ENCODE measurements around the gene NSL1.
"Not testable (repeated sequence)": the region's sequence is repeated elsewhere in the genome, so short reads cannot be mapped to it uniquely, and the experiment has no call there.

The NSL1 gene

GRCh38 chr1:212749821-212750535 is 41.6 kb downstream of the NSL1 start:
- DNase-seq (ENCODE audit: low read depth) = no peak

- no peak for DNase-seq (ENCODE audit: low read depth)
Measured at GRCh38 chr1:212746546-212746945, 45.0 kb downstream of the NSL1 start.

GRCh38 chr1:212745303-212745702 is 46.3 kb downstream of the NSL1 start:
- no peak for DNase-seq (ENCODE audit: low read depth)

- DNase-seq (ENCODE audit: low read depth) = no peak
Measured at GRCh38 chr1:212743901-212744475, 47.6 kb downstream of the NSL1 start.

- DNase-seq (ENCODE audit: low read depth) = no peak
Measured at GRCh38 chr1:212738330-212738729, 53.2 kb downstream of the NSL1 start.

- DNase-seq (ENCODE audit: low read depth) = no peak
Measured at GRCh38 chr1:212737559-212737958, 54.0 kb downstream of the NSL1 start.

GRCh38 chr1:212733109-212733508 is 58.5 kb downstream of the NSL1 start:
- no peak for DNase-seq (ENCODE audit: low read depth)

- DNase-seq (ENCODE audit: low read depth) = no peak
Measured at GRCh38 chr1:212731630-212732029, 59.9 kb downstream of the NSL1 start.

- no peak for DNase-seq (ENCODE audit: low read depth)
Measured at GRCh38 chr1:212728606-212729005, 63.0 kb downstream of the NSL1 start.

- DNase-seq (ENCODE audit: low read depth) = no peak
Measured at GRCh38 chr1:212727386-212728181, 64.0 kb downstream of the NSL1 start.

GRCh38 chr1:212724679-212725078 is 66.9 kb downstream of the NSL1 start:
- not testable (repeated sequence) for DNase-seq (ENCODE audit: low read depth)

- no peak for DNase-seq (ENCODE audit: low read depth)
Measured at GRCh38 chr1:212722270-212722957, 69.2 kb downstream of the NSL1 start.

GRCh38 chr1:212721388-212722247 is 70.0 kb downstream of the NSL1 start:
- no peak for DNase-seq (ENCODE audit: low read depth)

GRCh38 chr1:212719633-212720032 is 71.9 kb downstream of the NSL1 start:
- no peak for DNase-seq (ENCODE audit: low read depth)

- no peak for DNase-seq (ENCODE audit: low read depth)
Measured at GRCh38 chr1:212718499-212718898, 73.1 kb downstream of the NSL1 start.

GRCh38 chr1:212716161-212716560 is 75.4 kb downstream of the NSL1 start:
- no peak for DNase-seq (ENCODE audit: low read depth)

GRCh38 chr1:212713465-212714136 is 78.0 kb downstream of the NSL1 start:
- DNase-seq (ENCODE audit: low read depth) = no peak

GRCh38 chr1:212712451-212713303 is 78.9 kb downstream of the NSL1 start:
- DNase-seq (ENCODE audit: low read depth) = no peak

- not testable (repeated sequence) for DNase-seq (ENCODE audit: low read depth)
Measured at GRCh38 chr1:212711974-212712373, 79.6 kb downstream of the NSL1 start.

- DNase-seq (ENCODE audit: low read depth) = no peak
Measured at GRCh38 chr1:212710566-212710965, 81.0 kb downstream of the NSL1 start.

All from stimulated activated CD8-positive, alpha-beta memory T cell treated with anti-CD3 and anti-CD28 coated beads, Interleukin-12 subunit alpha, Interleukin-12 subunit beta, amount 100 ng/mL, for 4 hours (primary cell).